Fibroblast of pulmonary artery (primary cell): ENCODE results near the gene KRT86.
"Not testable (repeated sequence)": the region's sequence is repeated elsewhere in the genome, so short reads cannot be mapped to it uniquely, and the experiment has no call there.

Source experiments
- DNase-seq: peaks from one replicate; pipeline ENCODE4 v3.0.0-alpha.2; 2010; ENCODE audit warnings: low read depth
- H3K4me3 ChIP-seq: replicated peaks from 2 replicates; pipeline ENCODE4 v1.5.1; 2011; ENCODE audit warnings: low read depth, mild to moderate bottlenecking, control low read depth, low read length, moderate library complexity
- TF ChIP-seq, protein P1 (sequence below): IDR thresholded peaks from 2 replicates; pipeline ENCODE4 v1.5.1; 2011; ENCODE audit warnings: mild to moderate bottlenecking, control low read depth, low read length, inconsistent platforms; ENCODE audit errors: missing control alignments

Gene KRT86

DNA sequence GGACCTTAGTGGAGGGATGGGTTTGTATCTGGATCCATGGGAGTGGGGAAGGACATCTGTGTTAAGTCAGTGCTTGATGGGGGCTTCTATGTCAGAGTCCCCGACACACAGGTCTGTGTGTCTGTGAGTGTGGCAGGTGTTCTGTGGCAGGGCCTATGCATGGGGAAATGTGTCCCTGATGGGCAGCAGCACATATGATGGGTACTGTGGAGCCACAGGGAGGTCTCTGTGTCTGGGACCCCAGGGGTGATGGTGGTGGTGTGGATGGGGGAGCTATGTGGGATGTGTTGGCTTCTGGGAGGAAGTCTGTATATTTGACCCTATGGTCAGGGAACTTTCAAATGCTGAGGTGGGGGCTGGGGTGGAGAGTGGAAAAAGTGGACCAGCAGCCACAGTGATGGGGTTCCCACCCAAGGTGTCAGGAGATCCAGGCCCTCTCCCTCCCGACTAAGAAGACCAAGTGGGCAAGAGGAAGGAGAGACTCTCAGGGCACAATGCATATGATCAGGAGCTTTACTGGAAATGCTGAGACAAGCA, 24.9 kb upstream of the KRT86 start:
- no peak for DNase-seq
- TF ChIP-seq, protein P1, sequence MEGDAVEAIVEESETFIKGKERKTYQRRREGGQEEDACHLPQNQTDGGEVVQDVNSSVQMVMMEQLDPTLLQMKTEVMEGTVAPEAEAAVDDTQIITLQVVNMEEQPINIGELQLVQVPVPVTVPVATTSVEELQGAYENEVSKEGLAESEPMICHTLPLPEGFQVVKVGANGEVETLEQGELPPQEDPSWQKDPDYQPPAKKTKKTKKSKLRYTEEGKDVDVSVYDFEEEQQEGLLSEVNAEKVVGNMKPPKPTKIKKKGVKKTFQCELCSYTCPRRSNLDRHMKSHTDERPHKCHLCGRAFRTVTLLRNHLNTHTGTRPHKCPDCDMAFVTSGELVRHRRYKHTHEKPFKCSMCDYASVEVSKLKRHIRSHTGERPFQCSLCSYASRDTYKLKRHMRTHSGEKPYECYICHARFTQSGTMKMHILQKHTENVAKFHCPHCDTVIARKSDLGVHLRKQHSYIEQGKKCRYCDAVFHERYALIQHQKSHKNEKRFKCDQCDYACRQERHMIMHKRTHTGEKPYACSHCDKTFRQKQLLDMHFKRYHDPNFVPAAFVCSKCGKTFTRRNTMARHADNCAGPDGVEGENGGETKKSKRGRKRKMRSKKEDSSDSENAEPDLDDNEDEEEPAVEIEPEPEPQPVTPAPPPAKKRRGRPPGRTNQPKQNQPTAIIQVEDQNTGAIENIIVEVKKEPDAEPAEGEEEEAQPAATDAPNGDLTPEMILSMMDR = no peak
- H3K4me3 ChIP-seq = no peak overlapping the region

DNA sequence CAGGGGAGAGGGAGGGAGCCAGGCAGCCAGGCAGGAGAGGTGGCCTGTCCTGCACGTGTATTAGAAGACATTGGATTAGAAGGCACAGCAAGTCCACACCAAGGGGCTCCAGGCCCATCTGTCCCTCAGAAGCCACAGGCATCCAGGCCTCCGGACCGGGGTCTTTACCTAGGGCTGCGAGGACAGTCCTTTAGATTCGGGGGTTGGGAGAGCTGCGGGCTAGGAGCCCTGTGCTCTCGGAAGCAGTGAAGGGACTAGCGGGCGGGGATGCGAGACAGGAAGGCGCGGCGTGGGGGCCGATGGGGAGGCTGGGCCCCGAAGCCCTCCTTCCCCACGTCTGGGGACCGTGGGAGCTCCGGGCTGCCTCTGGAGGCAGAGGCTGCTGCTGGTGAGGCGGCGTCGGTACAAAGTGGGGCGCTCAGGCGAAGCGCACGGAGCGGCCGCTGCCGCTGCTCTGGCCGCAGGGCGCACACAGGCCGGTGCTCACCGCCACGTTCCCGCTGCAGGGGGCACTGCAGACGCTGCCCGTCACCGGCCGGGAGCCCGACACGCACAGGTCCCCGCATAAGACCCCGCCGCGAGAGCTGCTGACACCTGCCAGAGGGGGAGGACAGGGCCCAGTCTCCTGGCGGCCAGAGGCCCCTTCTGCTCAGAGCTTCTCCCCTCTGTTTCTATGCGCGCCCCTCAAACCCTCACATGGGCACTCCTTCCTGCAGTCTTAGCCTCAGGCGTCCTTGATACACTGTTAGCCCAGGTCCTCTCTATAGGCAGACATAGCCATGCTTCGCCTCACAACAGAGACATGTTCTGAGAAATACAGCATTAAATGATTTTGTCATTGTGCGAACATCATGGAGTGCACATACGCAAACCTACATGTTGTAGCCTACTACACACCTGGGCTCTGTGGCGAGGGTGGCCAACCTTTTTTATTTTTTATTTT, 24.1 kb upstream of the KRT86 start:
- DNase-seq = no peak
- TF ChIP-seq, protein P1 = no peak
- no peak overlapping the region for H3K4me3 ChIP-seq

DNA sequence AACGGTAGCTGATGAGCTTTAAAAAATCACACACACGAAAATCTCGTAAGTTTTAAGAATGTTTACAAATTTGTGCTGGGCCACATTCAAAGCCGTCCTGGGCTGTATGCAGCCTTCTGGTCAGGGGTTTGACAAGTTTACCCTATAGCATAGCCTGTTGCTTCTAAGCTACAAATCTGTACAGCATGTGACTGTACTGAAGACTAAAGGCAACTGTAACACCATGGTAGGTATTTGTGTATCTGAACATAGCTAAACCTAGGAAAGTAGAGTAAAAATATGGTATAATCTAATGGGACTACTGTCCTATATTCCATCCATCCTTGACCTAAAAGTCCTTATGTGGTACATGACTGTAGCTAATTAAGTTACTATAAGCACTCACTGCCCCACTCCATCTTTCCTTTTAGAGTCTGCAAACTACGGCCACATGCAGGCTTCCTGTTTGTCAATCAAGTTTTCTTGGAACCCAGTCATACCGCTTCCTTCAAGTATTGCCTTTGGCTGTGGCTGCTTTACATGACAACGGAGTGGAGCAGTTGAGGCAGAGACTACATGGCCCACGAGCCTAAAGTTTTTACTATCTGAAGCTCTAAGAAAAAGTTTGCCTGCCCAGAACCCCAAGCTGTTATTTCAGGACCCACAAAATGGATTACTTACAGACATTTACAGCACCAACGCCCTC, 22.9 kb upstream of the KRT86 start:
- H3K4me3 ChIP-seq = no peak overlapping the region
- TF ChIP-seq, protein P1 = no peak
- DNase-seq = no peak

DNA sequence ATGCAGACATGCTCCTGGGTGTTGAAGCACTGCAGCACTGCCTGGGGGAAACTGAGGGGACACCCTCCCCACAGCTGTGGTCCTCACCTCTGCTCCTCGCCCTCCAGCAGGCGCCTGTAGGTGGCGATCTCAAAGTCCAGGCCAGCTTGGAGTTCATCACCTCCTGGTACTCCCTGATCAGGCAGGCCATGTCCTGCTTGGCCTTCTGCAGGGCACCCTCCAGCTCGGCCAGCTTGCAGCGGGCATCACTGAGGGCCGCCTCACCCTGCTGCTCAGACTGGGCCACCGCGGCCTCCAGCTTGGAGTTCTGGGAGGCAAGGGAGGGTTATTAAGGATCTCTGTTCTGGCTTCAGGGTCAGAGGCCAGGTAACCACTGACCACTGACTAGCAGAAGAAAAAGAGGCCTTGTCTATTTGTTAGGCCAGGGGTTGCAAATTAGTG, 22.2 kb upstream of the KRT86 start:
- TF ChIP-seq, protein P1 = peak; percentile 18
- DNase-seq = not testable (repeated sequence)

DNA sequence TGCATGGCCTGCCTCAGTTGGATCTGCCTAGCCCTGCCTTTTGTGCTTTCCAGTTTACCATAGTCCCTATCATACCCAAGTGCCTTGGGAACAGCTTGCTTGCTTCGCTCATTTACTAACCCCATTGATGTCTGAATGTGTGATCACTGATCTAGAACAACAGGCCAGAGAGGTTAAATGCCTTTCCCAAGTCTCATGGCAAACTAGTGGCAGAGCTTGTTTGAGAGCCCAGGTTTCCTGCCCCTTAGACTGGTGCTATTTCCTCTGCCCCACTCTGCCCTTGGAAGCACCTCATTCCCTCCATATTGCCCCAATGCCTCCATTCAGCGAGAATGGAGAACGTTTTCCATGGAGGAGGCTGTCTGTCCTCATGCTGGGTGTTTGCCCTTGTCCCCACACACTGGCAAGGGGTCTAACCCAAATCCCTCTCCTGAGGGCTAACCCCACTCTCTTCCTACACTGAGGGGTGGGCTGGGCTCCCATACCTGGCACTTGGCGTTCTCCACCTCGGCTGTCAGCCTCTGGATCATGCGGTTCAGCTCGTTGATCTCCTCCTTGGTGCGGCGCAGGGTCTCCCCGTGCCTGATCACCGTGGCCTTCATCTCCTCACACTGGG, 21.6 kb upstream of the KRT86 start:
- no peak for DNase-seq
- no peak overlapping the region for H3K4me3 ChIP-seq
- TF ChIP-seq, protein P1 = no peak

More for the DNA sequence above, 22.2 kb upstream of the KRT86 start:
- H3K4me3 ChIP-seq = not testable (repeated sequence)

DNA sequence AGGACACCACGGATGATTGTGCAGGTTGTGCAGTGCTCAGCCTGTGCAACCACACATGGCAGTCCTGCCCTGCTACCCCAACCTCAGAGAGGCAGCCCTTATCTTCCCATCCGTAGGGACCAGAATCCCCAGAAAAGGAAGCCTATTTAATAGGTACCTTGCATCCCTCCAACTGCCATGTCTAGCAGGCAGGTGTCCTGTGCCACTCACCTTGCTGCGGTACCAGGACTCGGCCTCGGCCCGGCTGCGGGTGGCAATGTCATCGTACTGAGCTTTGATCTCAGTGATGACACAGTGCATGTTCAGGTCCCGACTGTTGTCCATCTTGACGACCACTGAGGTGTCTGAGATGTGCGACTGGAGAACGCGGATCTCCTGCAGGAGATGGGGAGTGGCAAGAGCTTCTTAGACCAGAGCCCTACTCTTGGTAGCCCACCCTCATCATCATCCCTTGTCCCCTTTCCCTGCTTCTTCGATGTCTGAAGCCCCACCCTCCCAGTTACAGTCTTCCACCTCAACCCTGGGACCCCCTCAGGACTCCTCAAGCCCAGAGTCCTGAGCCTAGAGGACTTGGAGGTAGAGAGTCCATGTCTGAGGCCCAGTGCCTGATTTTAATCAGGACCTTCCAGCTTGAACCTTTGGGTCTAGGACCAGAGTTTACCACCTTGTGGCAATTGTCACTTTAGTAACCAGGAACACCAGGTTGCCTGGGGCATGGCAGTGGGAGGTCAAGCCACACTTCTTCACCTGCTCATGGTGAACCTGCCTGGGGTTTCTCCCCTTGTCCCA, 20.9 kb upstream of the KRT86 start:
- no peak for DNase-seq
- H3K4me3 ChIP-seq = no peak overlapping the region
- TF ChIP-seq, protein P1 = no peak
